Memory B cell (primary cell): ENCODE measurements around the gene KANK3.
A peak's percentile ranks its signal among the peaks of the same experiment; 100 is the strongest.

ENCODE experiments used
- ATAC-seq: fragments of 150-1000 bp; cut with Tn5 transposase; 2 replicates; pipeline ENCODE4 v1.10.0; 2021; ENCODE audit warnings: low read depth, mild to moderate bottlenecking, moderate library complexity
- DNase-seq, 2 donors: peaks; one replicate each; pipeline ENCODE4 v3.0.0; 2022; ENCODE audit warnings: low spot score in 2 of 2
- H3K27ac Mint-ChIP-seq: one replicate; pipeline ENCODE4 v1.8.0; 2022; ENCODE audit warnings: mild to moderate bottlenecking, moderate library complexity, mixed read lengths
- H3K27me3 Mint-ChIP-seq: one replicate; pipeline ENCODE4 v1.8.0; 2022; ENCODE audit warnings: mixed read lengths
- H3K36me3 Mint-ChIP-seq: one replicate; pipeline ENCODE4 v1.8.0; 2022; ENCODE audit warnings: mild to moderate bottlenecking, mixed read lengths
- H3K4me1 Mint-ChIP-seq: one replicate; pipeline ENCODE4 v1.8.0; 2022; ENCODE audit warnings: mixed read lengths
- H3K4me3 Mint-ChIP-seq: one replicate; pipeline ENCODE4 v1.8.0; 2022; ENCODE audit warnings: mild to moderate bottlenecking, moderate library complexity, mixed read lengths
- H3K9me3 Mint-ChIP-seq: one replicate; pipeline ENCODE4 v1.8.0; 2022; ENCODE audit warnings: mixed read lengths

KANK3 gene

GRCh38 chr19:8337728-8338127, 5.3 kb downstream of the KANK3 start:
- Mint-ChIP-seq H3K27ac (no peak overlapping the region), H3K36me3 (no peaks in the 10 kb centered on the region), H3K4me1 (peaks cover 9% of the 10 kb centered on the region), H3K9me3 (no peaks in the 10 kb centered on the region), H3K4me3 (no peak overlapping the region), H3K27me3 (peaks cover 19% of the 10 kb centered on the region)
- ATAC-seq (no peak), DNase-seq (no peak)

DNA sequence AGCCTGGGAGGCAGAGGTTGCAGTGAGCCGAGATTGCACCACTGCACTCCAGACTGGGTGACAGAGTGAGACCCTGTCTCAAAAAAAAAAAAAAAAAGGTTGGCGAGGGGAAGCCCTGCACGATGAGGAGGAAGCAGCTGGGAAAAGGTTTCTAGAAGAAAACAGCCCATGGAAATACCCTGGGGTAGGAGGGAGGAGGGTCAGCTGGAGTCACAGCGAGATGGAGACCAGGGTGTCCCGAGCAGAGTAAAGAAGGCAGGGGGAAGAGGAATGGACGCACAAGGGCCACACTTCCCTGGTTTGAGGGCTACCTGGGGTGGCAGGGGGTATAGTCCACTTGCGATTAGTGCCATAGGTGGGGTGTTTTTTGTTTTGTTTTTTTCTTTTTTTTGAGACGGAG, 6.4 kb downstream of the KANK3 start:
- no peaks in the 10 kb centered on the region for H3K9me3 Mint-ChIP-seq
- H3K4me3 Mint-ChIP-seq: no peak overlapping the region
- H3K36me3 Mint-ChIP-seq: no peaks in the 10 kb centered on the region
- DNase-seq: no peak
- H3K27me3 Mint-ChIP-seq: peaks cover 19% of the 10 kb centered on the region
- no peak overlapping the region for H3K27ac Mint-ChIP-seq
- H3K4me1 Mint-ChIP-seq: peaks cover 9% of the 10 kb centered on the region
- no peak for ATAC-seq

DNA sequence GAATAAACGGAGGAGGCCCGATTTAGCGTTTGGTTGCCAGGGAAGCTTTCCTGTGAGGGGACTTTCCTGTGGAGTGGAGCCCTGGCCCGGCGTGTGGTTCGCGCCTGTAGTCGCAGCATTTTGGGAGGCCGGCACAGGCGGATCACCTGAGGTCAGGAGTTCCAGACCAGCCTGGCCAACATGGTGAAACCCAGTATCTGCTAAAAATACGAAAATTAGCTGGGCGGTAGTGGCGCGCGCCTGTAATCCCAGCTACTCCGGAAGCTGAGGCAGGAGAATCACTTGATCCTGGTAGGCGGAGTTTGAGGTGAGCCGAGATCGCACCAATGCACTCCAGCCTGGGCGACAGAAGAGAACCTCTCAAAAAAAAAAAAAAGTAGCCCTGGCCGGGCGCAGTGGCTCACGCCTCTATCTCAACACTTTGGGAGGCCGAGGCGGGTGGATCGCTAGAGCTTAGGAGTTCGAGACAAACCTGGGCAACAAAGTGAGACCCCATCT, 6.9 kb downstream of the KANK3 start:
- H3K36me3 Mint-ChIP-seq: no peaks in the 10 kb centered on the region
- ATAC-seq (no peak), DNase-seq (no peak)
- peak overlapping the region; percentile 44 for H3K4me3 Mint-ChIP-seq
- peaks cover 19% of the 10 kb centered on the region for H3K27me3 Mint-ChIP-seq
- no peak overlapping the region for H3K27ac Mint-ChIP-seq
- no peaks in the 10 kb centered on the region for H3K9me3 Mint-ChIP-seq
- H3K4me1 Mint-ChIP-seq: peaks cover 9% of the 10 kb centered on the region

DNA sequence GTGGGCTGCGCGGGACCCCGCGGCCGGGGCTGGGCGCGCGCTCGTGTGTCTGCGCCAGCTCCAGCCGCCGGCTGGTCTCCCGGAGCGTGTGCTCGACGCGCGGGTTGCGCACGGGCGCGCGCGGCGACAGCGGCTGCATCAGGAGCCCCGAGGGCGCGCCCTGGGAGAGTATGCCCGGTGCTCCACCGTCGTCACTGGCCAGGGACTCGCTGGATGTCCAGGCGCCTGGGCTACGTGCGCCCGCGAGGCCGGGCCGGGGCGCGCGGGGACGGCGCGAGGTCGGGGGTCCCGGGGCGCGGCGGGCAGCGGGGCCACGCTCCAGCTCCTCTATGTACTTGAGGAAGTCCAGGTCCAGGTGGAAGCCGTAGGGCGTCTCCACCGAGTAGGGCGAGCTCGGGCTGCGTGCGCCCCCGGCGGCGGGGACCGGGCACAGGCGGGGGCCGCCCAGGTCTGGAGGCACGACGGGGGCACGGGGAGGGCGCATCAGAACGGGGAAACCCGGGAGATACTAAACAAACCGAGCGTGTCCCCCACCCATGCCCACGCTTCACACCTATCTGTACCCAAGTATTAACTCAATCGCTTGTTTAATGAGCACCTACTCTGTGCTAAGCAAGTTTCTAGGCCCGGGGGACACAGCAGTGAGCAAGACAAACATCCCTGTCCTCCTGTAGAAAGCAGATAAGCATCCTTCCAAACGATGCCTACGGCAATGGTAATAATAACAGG, 7.6 kb downstream of the KANK3 start:
- ATAC-seq (peak; percentile 75), DNase-seq (no peak)
- H3K4me1 Mint-ChIP-seq: peaks cover 7% of the 10 kb centered on the region
- peak overlapping the region; percentile 44 for H3K4me3 Mint-ChIP-seq
- H3K27me3 Mint-ChIP-seq: peaks cover 16% of the 10 kb centered on the region
- H3K9me3 Mint-ChIP-seq: no peaks in the 10 kb centered on the region
- no peak overlapping the region for H3K27ac Mint-ChIP-seq
- no peaks in the 10 kb centered on the region for H3K36me3 Mint-ChIP-seq

GRCh38 chr19:8334458-8335342, 8.4 kb downstream of the KANK3 start:
- Mint-ChIP-seq H3K36me3 (no peaks in the 10 kb centered on the region), H3K4me1 (peaks cover 5% of the 10 kb centered on the region), H3K27me3 (peaks cover 14% of the 10 kb centered on the region), H3K9me3 (no peaks in the 10 kb centered on the region), H3K27ac (no peak overlapping the region), H3K4me3 (no peak overlapping the region)
- peak; percentile 25 for ATAC-seq
- no peak for DNase-seq

DNA sequence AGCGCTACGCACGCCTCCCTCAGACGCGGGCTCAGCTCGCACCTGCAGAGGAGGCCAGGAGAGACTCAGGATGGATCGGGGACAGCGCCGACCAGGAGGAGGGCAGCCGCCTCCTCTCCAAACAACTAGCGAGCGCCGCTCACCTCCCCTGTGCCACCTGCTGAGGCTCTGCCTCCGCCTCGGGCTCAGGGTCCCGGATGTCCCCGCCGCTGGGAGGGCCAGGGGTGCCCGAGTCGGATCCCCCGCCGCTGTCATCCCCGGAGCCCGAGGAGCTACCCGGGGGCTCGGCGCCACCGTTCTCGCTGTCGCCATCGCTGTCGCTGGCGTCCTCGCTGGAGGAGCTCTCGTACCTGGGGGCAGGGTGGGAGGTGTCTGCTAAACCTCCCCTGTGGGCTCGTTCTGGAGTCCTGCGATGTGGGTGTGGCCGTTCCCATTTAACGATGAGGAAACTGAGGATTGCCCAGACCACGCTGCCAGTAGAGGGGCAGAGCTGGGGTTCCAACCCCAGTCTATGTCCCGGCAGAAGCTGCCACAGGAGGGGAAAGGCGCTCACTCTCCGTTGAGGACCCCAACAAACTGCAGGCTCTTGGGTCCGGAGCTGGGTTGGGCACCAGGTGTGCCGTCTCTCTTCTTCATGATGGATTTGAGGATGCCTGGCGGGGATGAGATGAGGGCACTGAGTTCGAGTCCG, 9.2 kb downstream of the KANK3 start:
- peak overlapping the region; percentile 34 for H3K4me3 Mint-ChIP-seq
- ATAC-seq: no peak
- H3K27me3 Mint-ChIP-seq: peaks cover 13% of the 10 kb centered on the region
- no peak overlapping the region for H3K27ac Mint-ChIP-seq
- H3K4me1 Mint-ChIP-seq: peaks cover 5% of the 10 kb centered on the region
- no peaks in the 10 kb centered on the region for H3K9me3 Mint-ChIP-seq
- H3K36me3 Mint-ChIP-seq: no peaks in the 10 kb centered on the region
- no peak for DNase-seq

GRCh38 chr19:8332976-8333766, 9.9 kb downstream of the KANK3 start:
- H3K4me1 Mint-ChIP-seq: peaks cover 5% of the 10 kb centered on the region
- H3K9me3 Mint-ChIP-seq: no peaks in the 10 kb centered on the region
- ATAC-seq: no peak
- peak overlapping the region; percentile 21 for H3K4me3 Mint-ChIP-seq
- DNase-seq: no peak
- peaks cover 17% of the 10 kb centered on the region for H3K27me3 Mint-ChIP-seq
- no peaks in the 10 kb centered on the region for H3K36me3 Mint-ChIP-seq
- H3K27ac Mint-ChIP-seq: no peak overlapping the region

DNA sequence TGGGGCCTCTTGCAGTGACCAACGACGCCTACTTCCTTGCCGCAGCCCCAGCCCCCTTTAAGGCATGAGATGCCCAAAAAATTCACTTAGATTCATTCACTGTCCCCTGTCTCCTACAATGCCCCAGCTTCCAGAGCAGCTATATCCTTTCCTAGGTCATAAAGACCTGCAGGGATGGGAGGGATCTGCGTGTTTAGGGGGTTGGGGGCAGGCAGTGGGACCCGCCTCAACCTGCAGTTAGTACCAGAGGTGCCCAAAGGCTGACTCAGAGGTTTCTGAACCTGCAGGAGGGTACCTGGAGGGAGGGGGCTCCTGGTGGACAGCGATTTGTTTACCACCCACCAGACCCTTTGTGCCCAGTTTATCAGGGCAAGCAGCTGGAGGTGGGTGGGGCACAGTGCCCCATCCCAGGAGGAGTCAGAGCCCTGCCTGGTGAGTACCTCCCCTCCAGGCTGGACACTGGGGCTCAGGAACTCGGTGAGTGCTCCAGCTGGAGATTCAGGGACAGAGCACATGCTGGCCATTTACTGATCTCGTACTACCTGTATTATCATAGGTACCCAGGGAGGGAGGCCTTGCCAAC, 11.7 kb downstream of the KANK3 start:
- Mint-ChIP-seq H3K4me1 (peaks cover 5% of the 10 kb centered on the region), H3K27ac (no peak overlapping the region), H3K9me3 (no peaks in the 10 kb centered on the region), H3K4me3 (no peak overlapping the region), H3K27me3 (peaks cover 15% of the 10 kb centered on the region), H3K36me3 (peaks cover 2% of the 10 kb centered on the region)
- no peak for DNase-seq
- no peak for ATAC-seq

DNA sequence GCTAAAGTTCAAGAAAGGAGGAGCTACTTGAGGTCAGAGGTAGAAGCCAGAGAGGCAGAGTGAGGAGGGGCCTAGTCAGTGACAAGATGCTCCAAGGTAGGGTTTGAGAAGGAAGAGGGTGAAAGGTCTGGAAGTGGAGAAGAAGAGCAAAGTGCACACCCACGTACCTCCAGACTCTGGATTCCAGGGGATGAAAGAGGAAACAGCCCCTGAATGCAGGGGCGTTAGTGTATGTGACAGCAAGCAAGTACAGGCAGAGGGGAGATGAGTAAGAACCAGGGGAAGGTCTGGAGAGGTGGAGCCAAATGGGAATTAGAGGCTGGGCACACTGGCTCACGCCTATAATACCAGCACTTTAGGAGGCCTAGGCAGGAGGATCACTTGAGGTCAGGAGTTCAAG, 13.1 kb downstream of the KANK3 start:
- peaks cover 2% of the 10 kb centered on the region for H3K36me3 Mint-ChIP-seq
- H3K27ac Mint-ChIP-seq: no peak overlapping the region
- H3K9me3 Mint-ChIP-seq: no peaks in the 10 kb centered on the region
- peaks cover 2% of the 10 kb centered on the region for H3K4me1 Mint-ChIP-seq
- H3K4me3 Mint-ChIP-seq: no peak overlapping the region
- no peak for DNase-seq
- H3K27me3 Mint-ChIP-seq: peaks cover 13% of the 10 kb centered on the region
- no peak for ATAC-seq

DNA sequence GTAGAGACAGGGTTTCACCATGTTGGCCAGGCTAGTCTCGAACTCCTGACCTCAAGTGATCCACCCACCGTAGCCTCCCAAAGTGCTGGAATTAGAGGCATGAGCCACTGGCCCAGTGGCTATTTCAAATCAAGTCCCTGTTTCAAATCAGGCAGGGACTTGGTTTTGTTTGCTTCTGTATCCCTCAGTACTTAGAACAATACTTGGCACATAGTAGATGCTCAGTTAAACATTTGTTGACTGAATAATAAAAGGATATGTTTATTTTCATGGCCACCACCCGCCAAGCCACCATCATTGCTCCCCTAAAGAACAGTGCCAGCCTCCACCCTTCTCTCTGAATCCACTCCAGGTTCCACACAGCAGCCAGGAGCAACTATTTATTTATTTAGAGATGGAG, 17.6 kb downstream of the KANK3 start:
- Mint-ChIP-seq H3K27me3 (peaks cover 11% of the 10 kb centered on the region), H3K4me1 (peaks cover 12% of the 10 kb centered on the region), H3K27ac (no peak overlapping the region), H3K36me3 (peaks cover 2% of the 10 kb centered on the region), H3K4me3 (no peak overlapping the region), H3K9me3 (no peaks in the 10 kb centered on the region)
- DNase-seq: no peak
- ATAC-seq: no peak

DNA sequence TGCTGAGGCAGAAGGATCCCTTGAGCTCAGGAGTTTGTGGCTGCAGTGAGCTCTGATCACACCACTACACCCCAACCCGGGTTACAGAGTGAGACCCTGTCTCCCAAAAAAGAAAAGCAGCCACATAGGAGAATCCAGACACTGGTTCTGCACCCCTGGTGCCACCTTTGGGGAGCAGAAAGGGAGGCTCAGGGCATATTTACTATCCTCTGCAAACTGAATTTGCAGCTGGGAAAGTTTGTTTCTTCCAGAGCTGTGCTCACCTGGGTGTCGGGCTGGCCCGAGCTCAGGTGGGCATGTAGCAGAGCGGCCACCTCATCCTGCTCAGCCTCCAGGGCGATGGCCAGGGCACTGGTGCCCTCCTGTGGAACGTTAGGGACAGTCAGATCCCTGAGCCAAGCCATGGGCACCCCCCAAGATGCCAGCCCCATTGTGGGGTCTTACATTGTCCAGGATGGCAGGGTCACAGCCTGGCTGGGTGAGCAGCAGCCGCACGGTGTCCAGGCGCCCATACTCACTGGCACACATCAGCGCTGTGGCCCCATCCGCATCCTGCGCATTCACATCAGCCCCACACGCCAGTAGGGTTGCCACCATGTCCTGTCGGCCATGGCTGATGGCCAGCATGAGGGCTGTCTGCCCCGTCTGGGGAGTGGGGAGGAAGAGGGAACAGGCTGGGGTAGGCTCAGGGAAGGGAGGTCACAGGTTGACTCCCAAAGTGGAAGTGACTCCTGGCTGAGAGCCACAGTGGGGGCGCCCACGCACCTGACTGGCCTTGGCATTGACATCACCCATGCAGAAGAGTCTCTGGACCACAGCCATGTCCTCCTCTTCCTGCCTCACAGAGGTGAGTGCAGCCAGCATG, 18.6 kb downstream of the KANK3 start:
- Mint-ChIP-seq H3K4me3 (no peak overlapping the region), H3K27me3 (peaks cover 11% of the 10 kb centered on the region), H3K36me3 (peaks cover 2% of the 10 kb centered on the region), H3K27ac (no peak overlapping the region), H3K9me3 (no peaks in the 10 kb centered on the region), H3K4me1 (peaks cover 18% of the 10 kb centered on the region)
- DNase-seq: no peak
- ATAC-seq: no peak

DNA sequence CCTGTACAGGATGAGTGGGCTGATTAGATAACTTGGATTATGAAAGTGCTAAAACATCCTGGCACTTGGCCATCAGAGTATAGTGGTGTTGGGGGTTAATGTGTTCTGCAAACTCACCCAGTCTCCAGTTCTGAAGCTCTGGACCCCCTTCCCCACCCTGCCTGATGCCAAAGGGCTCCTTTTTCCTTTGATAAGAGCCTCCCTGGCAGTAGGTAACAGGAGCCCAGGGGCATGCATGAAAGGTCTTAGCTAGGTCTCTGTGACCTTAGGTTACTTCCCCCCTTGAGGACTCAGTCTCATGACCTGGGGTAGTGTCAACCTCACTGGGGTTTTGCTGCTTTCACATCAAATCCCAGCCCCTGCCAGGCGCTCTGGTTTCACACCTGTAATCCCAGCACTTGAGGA, 19.3 kb downstream of the KANK3 start:
- H3K4me3 Mint-ChIP-seq: peak overlapping the region; percentile 14
- H3K9me3 Mint-ChIP-seq: no peaks in the 10 kb centered on the region
- peaks cover 11% of the 10 kb centered on the region for H3K27me3 Mint-ChIP-seq
- ATAC-seq (no peak), DNase-seq (no peak)
- H3K4me1 Mint-ChIP-seq: peaks cover 18% of the 10 kb centered on the region
- no peak overlapping the region for H3K27ac Mint-ChIP-seq
- H3K36me3 Mint-ChIP-seq: peaks cover 2% of the 10 kb centered on the region
